Measurements from ENCODE around the gene UGT3A2. TPM values are rescaled to one million over a fixed set of nuclear protein-coding genes. Genes with fewer than 3 reads are reported as not detected.
"Not testable (repeated sequence)": the region's sequence is repeated elsewhere in the genome, so short reads cannot be mapped to it uniquely, and the experiment has no call there.

The UGT3A2 gene
- total and polyA plus RNA-seq, 2 of the 8 experiments (the other 6 are each of a cell fraction or from before 2014, with no cell fraction given): 19.4 to 28.8 TPM

DNA sequence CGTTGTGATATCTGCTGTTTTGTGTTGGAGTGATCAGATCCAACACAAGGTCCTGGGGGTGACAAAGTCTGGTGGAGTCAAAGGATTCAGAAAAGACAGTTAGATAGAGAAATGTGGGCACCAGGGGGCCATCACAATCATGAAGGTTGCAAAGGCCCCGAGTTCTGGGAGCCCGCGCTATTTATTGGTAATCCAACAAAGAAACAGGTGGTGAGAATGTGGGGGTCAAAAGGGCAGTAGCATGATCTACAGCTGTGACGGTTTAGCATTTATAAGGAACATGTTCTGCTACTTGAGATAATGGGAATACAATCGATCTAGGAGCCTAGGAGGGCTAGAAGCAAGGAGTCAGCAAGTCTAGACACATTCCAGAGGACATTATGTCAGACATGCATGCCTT lies 44.4 kb downstream of the UGT3A2 start:
- DNase-seq (ENCODE audit: low read depth in 1 of 2, low spot score in 2 of 2); H3K23me2 ChIP-seq (ENCODE audit: low read depth, low read length); H3K4me2 ChIP-seq (ENCODE audit: insufficient read depth in 1 of 2, low read depth in 2 of 2, low read length in 2 of 2); H3K9ac ChIP-seq (replicated peaks in 1 of 4; ENCODE audit: extremely low read depth in 1 of 4, low read depth in 3 of 4, low read length in 3 of 4); H3K4ac ChIP-seq (replicated peaks; ENCODE audit: insufficient read length, low read depth, low read length); H2BK20ac ChIP-seq (ENCODE audit: low read length); POLR2A ChIA-PET (ENCODE audit: partially characterized antibody); H2BK12ac ChIP-seq (ENCODE audit: low read depth, low read length); H3K4me1 ChIP-seq (replicated peaks in 1 of 4; ENCODE audit: control insufficient read depth in 3 of 4, insufficient read depth in 4 of 4, low read length in 3 of 4); H3K27me3 ChIP-seq (replicated peaks in 1 of 4; ENCODE audit: control insufficient read depth in 3 of 4, extremely low read depth in 1 of 4, insufficient read depth in 3 of 4, low read length in 3 of 4); H2BK5ac ChIP-seq (ENCODE audit: low read depth, low read length); H4K5ac ChIP-seq (ENCODE audit: insufficient read length, low read depth, low read length); H4K20me1 ChIP-seq (replicated peaks in 1 of 2; ENCODE audit: control insufficient read depth in 1 of 2, insufficient read depth in 2 of 2, low read length in 2 of 2); H3K18ac ChIP-seq (ENCODE audit: extremely low read depth, low read length); H3K27ac ChIP-seq (ENCODE audit: low read depth, low read length); H3K79me2 ChIP-seq (ENCODE audit: control insufficient read depth in 1 of 2, insufficient read depth in 2 of 2, low read length in 2 of 2); H2AFZ ChIP-seq (ENCODE audit: low read length); H3K36me3 ChIP-seq (ENCODE audit: control insufficient read depth in 2 of 4, insufficient read depth in 4 of 4, low read length in 3 of 4); H3K23ac ChIP-seq (ENCODE audit: insufficient read length); H4K91ac ChIP-seq (replicated peaks; ENCODE audit: insufficient read length, low read length); H4K8ac ChIP-seq (ENCODE audit: extremely low read depth, insufficient read depth, low read length); H2BK120ac ChIP-seq (replicated peaks; ENCODE audit: low read depth, low read length); H2BK15ac ChIP-seq (ENCODE audit: low read length); H3K56ac ChIP-seq (replicated peaks; ENCODE audit: insufficient read length, low read depth, low read length); FAIRE-seq; H3K4me3 ChIP-seq (ENCODE audit: extremely low read depth in 1 of 4, insufficient read depth in 2 of 4, low read depth in 3 of 4, low read length in 4 of 4); H3K79me1 ChIP-seq (ENCODE audit: low read depth, low read length); H3K9me3 ChIP-seq (ENCODE audit: insufficient read depth in 2 of 2, low read depth in 1 of 2, low read length in 1 of 2); H2AK5ac ChIP-seq (ENCODE audit: low read depth, low read length); H3K14ac ChIP-seq (ENCODE audit: insufficient read length): not testable (repeated sequence)
- WGBS, 2 experiments (ENCODE audit: extremely low coverage in 1 of 2, insufficient coverage in 1 of 2, insufficient read length in 1 of 2, insufficient replicate concordance in 2 of 2, low coverage in 1 of 2, low lambda C conversion rate in 2 of 2, missing lambda C conversion rate in 1 of 2): 95% methylated on average over 6 of the region's 6 CpGs; no CpG with 5 or more reads in 1 of the 2 experiments
- CTCF ChIA-PET (ENCODE audit: partially characterized antibody): interaction anchor here (1.4 kb wide), 1 partner anchor 19 kb away, joined by 5 read pairs; no protein-coding TSS in a partner anchor

DNA sequence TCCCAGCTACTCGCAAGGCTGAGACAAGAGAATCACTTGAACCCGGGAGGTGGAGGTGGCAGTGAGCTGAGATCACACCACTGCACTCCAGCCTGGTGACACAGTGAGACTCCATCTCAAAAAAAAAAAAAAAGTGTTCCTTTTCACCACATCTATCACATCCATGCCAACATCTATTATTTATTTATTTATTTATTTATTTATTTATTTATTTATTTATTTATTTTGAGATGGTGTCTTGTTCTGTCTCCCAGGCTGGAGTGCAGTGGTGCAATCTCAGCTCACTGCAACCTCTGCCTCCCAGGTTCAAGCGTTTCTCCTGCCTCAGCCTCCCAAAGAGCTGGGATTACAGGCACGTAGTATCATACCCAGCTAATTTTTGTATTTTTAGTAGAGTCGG lies 47.1 kb downstream of the UGT3A2 start:
- H3K4me1 ChIP-seq (replicated peaks in 1 of 4; ENCODE audit: control insufficient read depth in 3 of 4, insufficient read depth in 4 of 4, low read length in 3 of 4); H3K27ac ChIP-seq (ENCODE audit: low read depth, low read length); H3K79me2 ChIP-seq (ENCODE audit: control insufficient read depth in 1 of 2, insufficient read depth in 2 of 2, low read length in 2 of 2); H4K5ac ChIP-seq (ENCODE audit: insufficient read length, low read depth, low read length); H2BK120ac ChIP-seq (replicated peaks; ENCODE audit: low read depth, low read length); H4K20me1 ChIP-seq (replicated peaks in 1 of 2; ENCODE audit: control insufficient read depth in 1 of 2, insufficient read depth in 2 of 2, low read length in 2 of 2); H2AFZ ChIP-seq (ENCODE audit: low read length); H3K9ac ChIP-seq (replicated peaks in 1 of 4; ENCODE audit: extremely low read depth in 1 of 4, low read depth in 3 of 4, low read length in 3 of 4); H3K18ac ChIP-seq (ENCODE audit: extremely low read depth, low read length); H2BK15ac ChIP-seq (ENCODE audit: low read length); H3K4me2 ChIP-seq (ENCODE audit: insufficient read depth in 1 of 2, low read depth in 2 of 2, low read length in 2 of 2); H3K23me2 ChIP-seq (ENCODE audit: low read depth, low read length); FAIRE-seq; H2AK5ac ChIP-seq (ENCODE audit: low read depth, low read length); H3K79me1 ChIP-seq (ENCODE audit: low read depth, low read length); CTCF ChIA-PET (ENCODE audit: partially characterized antibody); H3K23ac ChIP-seq (ENCODE audit: insufficient read length); H2BK5ac ChIP-seq (ENCODE audit: low read depth, low read length); DNase-seq (ENCODE audit: low read depth in 1 of 2, low spot score in 2 of 2); H4K91ac ChIP-seq (replicated peaks; ENCODE audit: insufficient read length, low read length); H3K14ac ChIP-seq (ENCODE audit: insufficient read length); H3K56ac ChIP-seq (replicated peaks; ENCODE audit: insufficient read length, low read depth, low read length); H4K8ac ChIP-seq (ENCODE audit: extremely low read depth, insufficient read depth, low read length); H3K4ac ChIP-seq (replicated peaks; ENCODE audit: insufficient read length, low read depth, low read length); H2BK20ac ChIP-seq (ENCODE audit: low read length); POLR2A ChIA-PET (ENCODE audit: partially characterized antibody); H3K4me3 ChIP-seq (ENCODE audit: extremely low read depth in 1 of 4, insufficient read depth in 2 of 4, low read depth in 3 of 4, low read length in 4 of 4); H3K36me3 ChIP-seq (ENCODE audit: control insufficient read depth in 2 of 4, insufficient read depth in 4 of 4, low read length in 3 of 4); H3K27me3 ChIP-seq (replicated peaks in 1 of 4; ENCODE audit: control insufficient read depth in 3 of 4, extremely low read depth in 1 of 4, insufficient read depth in 3 of 4, low read length in 3 of 4); H2BK12ac ChIP-seq (ENCODE audit: low read depth, low read length): not testable (repeated sequence)
- peaks cover 14 to 18% of the 10 kb centered on the region in 2 experiments for H3K9me3 ChIP-seq (ENCODE audit: insufficient read depth in 2 of 2, low read depth in 1 of 2, low read length in 1 of 2)
- WGBS, 2 experiments (ENCODE audit: extremely low coverage in 1 of 2, insufficient coverage in 1 of 2, insufficient read length in 1 of 2, insufficient replicate concordance in 2 of 2, low coverage in 1 of 2, low lambda C conversion rate in 2 of 2, missing lambda C conversion rate in 1 of 2): 91% methylated on average over 5 of the region's 5 CpGs; no CpG with 5 or more reads in 1 of the 2 experiments

Measured in H1 (cell line).